ENCODE measurements around the gene RADIL.

The RADIL gene

DNA sequence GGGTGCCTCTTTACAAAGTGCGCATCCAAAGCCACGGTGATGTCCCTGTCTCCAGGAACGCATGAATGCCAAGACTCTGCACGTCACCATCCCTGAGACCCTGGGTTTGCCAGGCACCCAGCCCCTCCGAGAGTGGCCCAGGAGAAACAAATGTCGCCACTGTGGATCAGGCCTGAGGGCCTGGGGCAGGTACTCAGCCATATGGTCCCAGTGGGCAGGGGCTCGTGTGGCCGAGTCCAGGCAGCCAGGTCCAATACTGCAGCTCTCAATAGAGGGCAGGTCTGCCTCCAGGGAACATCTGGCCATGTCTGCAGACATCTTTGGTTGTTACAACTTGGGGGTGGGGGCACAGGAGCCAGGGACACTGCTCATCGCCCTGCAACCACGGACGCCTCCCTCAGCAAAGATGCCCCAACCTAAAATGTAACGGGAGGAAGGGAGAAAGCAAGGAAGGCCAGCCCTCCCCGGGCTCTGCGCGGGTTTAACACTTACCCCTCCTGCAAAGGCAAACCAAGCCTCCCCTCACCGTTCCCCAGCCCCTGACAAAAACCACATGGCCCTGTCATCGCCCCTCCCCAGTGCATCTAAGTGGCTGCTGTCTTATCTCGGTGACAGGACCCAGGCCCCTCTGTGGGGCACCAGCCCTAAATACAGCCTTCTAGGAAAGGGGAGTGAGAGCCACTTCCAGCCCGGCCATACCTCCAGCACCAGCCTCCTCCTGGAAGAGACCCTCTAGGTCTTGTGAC lies 11.4 kb downstream of the RADIL start:
- TF ChIP-seq, protein P1, sequence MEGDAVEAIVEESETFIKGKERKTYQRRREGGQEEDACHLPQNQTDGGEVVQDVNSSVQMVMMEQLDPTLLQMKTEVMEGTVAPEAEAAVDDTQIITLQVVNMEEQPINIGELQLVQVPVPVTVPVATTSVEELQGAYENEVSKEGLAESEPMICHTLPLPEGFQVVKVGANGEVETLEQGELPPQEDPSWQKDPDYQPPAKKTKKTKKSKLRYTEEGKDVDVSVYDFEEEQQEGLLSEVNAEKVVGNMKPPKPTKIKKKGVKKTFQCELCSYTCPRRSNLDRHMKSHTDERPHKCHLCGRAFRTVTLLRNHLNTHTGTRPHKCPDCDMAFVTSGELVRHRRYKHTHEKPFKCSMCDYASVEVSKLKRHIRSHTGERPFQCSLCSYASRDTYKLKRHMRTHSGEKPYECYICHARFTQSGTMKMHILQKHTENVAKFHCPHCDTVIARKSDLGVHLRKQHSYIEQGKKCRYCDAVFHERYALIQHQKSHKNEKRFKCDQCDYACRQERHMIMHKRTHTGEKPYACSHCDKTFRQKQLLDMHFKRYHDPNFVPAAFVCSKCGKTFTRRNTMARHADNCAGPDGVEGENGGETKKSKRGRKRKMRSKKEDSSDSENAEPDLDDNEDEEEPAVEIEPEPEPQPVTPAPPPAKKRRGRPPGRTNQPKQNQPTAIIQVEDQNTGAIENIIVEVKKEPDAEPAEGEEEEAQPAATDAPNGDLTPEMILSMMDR (IDR thresholded peaks at IDR 0.05; ENCODE audit: insufficient read depth, missing control alignments): no peak
- DNase-seq (ENCODE audit: insufficient read length, low spot score) (no peak), FAIRE-seq (no peak)

DNA sequence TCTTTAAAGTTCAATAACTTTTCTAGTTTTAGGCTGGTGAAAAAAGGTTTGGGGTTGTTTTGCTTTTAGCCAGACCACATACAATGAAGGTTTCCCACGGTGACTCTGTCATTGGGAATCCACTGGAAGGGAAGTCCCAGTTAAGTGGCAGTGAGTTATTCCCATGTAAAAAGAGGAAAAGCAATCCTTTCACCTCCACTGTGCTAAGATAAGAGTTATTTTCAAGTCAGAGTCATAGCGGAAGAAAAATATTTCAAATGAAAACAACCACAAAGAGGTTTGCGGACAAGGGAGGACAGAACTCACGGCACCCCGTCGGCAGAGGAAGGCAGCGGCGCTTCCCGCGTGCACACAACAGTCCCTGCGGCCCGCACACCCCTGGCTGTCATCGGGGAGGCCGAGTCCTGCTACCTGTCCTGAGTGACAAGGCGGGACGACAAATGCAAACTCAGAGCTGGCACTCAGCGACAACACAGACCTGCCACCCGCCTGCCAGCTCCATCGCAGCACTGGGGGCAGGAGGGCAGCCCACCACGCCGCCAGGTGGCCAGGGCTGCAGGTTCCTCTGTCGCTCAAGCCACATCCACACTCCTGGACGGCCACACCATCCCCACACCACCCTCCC lies 12.3 kb downstream of the RADIL start:
- no peak for DNase-seq (ENCODE audit: insufficient read length, low spot score)
- no peak for FAIRE-seq
- TF ChIP-seq, protein P1 (IDR thresholded peaks at IDR 0.05; ENCODE audit: insufficient read depth, missing control alignments): no peak

DNA sequence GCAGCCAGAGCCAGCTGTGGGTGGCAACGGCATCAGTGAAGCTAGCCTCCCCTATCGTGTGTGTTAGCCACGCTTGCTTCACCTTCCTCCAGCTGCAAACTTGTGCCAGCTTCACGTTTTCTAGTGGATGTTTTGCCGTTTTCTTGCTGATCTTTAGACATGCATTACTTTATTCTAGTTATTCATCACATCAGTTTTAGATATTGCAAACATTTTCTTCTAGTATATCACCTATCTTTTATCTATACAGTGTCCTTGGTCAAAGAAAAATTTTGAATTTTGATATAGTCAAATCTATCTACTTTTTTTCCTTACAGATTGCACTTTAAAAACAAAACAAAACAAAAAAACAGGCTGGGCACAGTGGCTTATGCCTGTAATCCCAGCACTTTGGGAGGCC lies 15.0 kb downstream of the RADIL start:
- no peak for DNase-seq (ENCODE audit: insufficient read length, low spot score)
- no peak for FAIRE-seq

DNA sequence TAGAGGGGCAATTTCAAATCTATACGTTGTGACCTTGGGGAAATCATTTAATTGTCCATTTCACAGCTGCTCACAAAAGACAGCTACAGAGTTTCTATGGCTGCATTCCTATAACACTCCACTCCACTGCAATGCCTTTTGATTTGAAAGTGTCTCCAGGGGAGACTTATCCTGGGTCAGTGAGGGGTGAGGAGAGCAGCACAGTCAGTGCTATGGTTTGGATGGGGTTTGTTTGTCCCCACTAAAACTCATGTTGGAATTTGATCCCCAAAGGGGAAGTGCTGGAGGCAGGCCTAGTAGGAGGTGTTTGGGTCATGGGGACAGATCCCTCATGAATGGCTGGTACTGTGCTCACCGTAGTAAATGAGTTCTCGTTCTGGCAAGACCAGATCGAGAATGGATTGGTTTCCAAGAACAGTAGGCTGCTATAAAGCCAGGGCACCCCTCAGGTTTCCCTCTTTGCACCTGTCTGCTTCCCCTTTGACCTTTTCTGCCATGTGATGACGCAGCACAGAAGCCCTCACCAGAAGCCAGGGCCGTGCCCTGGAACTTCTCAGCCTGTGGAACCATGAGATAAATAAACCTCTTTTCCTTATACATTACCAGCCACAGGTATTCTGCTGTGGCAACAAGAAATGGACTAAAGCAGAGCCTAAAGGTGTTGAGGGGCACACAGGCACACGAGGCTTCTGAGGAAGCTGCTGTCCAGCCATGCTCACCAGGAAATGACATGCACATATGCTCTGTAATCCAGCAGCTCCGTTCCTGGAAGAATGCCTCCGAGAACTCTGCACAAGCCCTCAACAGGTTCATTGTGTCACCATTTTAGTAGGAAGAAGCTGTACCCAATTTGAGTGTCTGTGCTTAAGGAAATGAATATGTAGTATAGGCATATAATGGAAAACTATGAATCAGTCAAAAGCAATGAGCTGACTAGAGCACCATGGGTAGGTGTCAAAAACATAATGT lies 16.7 kb downstream of the RADIL start:
- DNase-seq (ENCODE audit: insufficient read length, low spot score) (no peak), FAIRE-seq (no peak)
- TF ChIP-seq, protein P1 (IDR thresholded peaks at IDR 0.05; ENCODE audit: insufficient read depth, missing control alignments): no peak

More for the DNA sequence above, 15.0 kb downstream of the RADIL start:
- TF ChIP-seq, protein P1 (IDR thresholded peaks at IDR 0.05; ENCODE audit: insufficient read depth, missing control alignments): no peak

DNA sequence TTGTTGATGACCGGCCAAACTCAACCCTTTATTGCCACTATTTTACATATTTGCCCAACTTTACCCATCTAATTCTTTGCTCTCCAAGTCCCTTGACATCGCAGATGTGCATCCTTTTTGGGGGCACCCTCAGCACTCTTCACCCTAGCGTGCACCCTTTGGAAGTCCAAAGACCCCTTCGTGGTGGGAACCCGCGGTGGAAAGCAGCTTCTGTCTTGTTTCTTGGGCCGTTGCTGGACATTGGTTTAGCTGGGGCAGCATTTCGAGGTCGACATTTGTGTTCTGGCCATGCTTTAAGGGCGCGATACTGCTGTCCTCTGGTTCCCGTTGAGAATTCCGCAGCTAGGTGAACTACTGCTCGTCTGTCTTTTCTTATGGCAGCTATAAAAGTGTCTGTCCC lies 21.4 kb downstream of the RADIL start:
- FAIRE-seq (no peak), DNase-seq (ENCODE audit: insufficient read length, low spot score) (no peak)
- TF ChIP-seq, protein P1 (IDR thresholded peaks at IDR 0.05; ENCODE audit: insufficient read depth, missing control alignments): no peak

DNA sequence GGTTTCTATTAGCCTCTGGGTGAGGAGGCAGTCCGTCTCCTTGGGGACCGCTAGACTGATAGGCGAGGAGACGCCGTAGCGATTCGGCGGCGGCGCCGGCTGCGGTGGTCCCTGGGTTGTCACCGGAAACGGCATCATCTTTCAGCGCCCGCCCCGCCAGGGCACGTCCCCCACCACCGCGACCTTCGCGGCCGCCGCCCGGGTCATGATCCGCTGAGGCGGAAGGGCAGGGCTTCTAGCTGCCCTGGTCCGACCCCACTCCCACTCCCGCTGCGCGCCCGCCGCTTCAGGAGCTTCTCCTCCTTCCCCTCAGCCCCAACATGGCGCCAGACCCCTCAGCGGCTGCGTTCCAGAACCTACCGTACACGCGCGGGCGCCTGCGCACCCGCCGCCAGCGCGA lies 21.8 kb downstream of the RADIL start, which contains the start of gene PAPOLB:
PAPOLB (minus strand) TSS at position 358 of the 400 bp plus-strand sequence; CDS start at position 138, 220 bp downstream.
- DNase-seq (ENCODE audit: insufficient read length, low spot score) (no peak), FAIRE-seq (no peak)
- TF ChIP-seq, protein P1 (IDR thresholded peaks at IDR 0.05; ENCODE audit: insufficient read depth, missing control alignments): no peak
